ENCODE measurements around the gene TTLL7. TPM values are rescaled to one million over a fixed set of nuclear protein-coding genes. Genes with fewer than 3 reads are reported as not detected.
A peak's percentile ranks its signal among the peaks of the same experiment; 100 is the strongest.

Gene TTLL7
- total and polyA plus RNA-seq, 9 of the 15 experiments (the other 6 are each of a cell fraction or from before 2014, with no cell fraction given): 0.63 to 2.6 (median 1.7) TPM

GRCh38 chr1:83834621-83835264, 164.2 kb downstream of the TTLL7 start:
- no TSS peak for BruUV-seq (replicated peaks)
- WGBS (ENCODE audit: insufficient coverage, low coverage, missing lambda C conversion rate): 0% methylated on average over 4 of the region's 4 CpGs
- no peaks in the 10 kb centered on the region for H3K27me3 ChIP-seq (ENCODE audit: control insufficient read depth in 2 of 2, insufficient read depth in 2 of 2, low read length in 2 of 2)
- FAIRE-seq (no peak), DNase-seq (ENCODE audit: extremely low read depth in 1 of 4, low spot score in 3 of 4) (no peak), ATAC-seq (peak; percentile 51; the same call in 1 of the 3 replicates)
- H3K27ac ChIP-seq (ENCODE audit: extremely low read depth, low read depth, low read length): no peak overlapping the region
- no peaks in the 10 kb centered on the region for H3K79me2 ChIP-seq (ENCODE audit: control insufficient read depth, insufficient read depth, low read length)
- no peak overlapping the region for H3K9ac ChIP-seq (ENCODE audit: insufficient read depth in 1 of 2, low read depth in 2 of 2, low read length in 2 of 2)
- H3K36me3 ChIP-seq (ENCODE audit: control insufficient read depth, insufficient read depth, low read length): no peaks in the 10 kb centered on the region
- no peak for TF ChIP-seq ZNF239 (CRISPR knock-in tag; IDR thresholded peaks at IDR 0.05)
- no peak for TF ChIP-seq HDAC3 (IDR thresholded peaks at IDR 0.05; ENCODE audit: borderline replicate concordance, partially characterized antibody)
- TF ChIP-seq CEBPB (tag; IDR thresholded peaks at IDR 0.05): peak; percentile 49
- 0 out of 6 replicates have a peak, but pooled peaks of 1 of the 3 experiments have one; percentile 3 for TF ChIP-seq CTCF (IDR thresholded peaks at IDR 0.05 in 2 of 3, conservative IDR thresholded peaks at IDR 0.05 in 1 of 3; ENCODE audit: insufficient read depth in 2 of 3, low read depth in 1 of 3, low read length in 3 of 3)
- no peak for TF ChIP-seq CEBPG (CRISPR knock-in tag; IDR thresholded peaks at IDR 0.05)
- peak; percentile 38 to 66; a peak in 3 of 4 replicates for TF ChIP-seq CEBPG (tag; conservative IDR thresholded peaks at IDR 0.05 in 1 of 2, IDR thresholded peaks at IDR 0.05 in 1 of 2)
- H3K4me2 ChIP-seq (ENCODE audit: insufficient read depth, low read length): no peak overlapping the region
- no peaks in the 10 kb centered on the region for H3K9me1 ChIP-seq (ENCODE audit: control insufficient read depth, insufficient read depth, low read length)
- ChIA-PET POLR2A (interaction anchor here (0.7 kb wide), 1 partner anchor 970 kb away, joined by 3 read pairs; no protein-coding TSS in a partner anchor), CTCF (ENCODE audit: low intra/inter-chr PET ratio) (no interaction called here)
- no peak overlapping the region for H3K4me3 ChIP-seq
- in situ Hi-C loops (cut with MboI): no loop called here
- no peaks in the 10 kb centered on the region for H4K20me1 ChIP-seq (replicated peaks; ENCODE audit: control insufficient read depth, insufficient read depth, low read length)
- intact Hi-C loops (cut with micrococcal nuclease): no loop called here
- no peaks in the 10 kb centered on the region for H3K4me1 ChIP-seq (replicated peaks in 1 of 2; ENCODE audit: control insufficient read depth in 2 of 2, insufficient read depth in 2 of 2, low read length in 2 of 2)
- no peak overlapping the region for H2AFZ ChIP-seq (ENCODE audit: low read depth, low read length)
- no peaks in the 10 kb centered on the region for H3K9me3 ChIP-seq (replicated peaks; ENCODE audit: control insufficient read depth, insufficient read depth, low read depth, low read length)
